Measurements from ENCODE around the gene ACAP2.
"Not testable (repeated sequence)": the region's sequence is repeated elsewhere in the genome, so short reads cannot be mapped to it uniquely, and the experiment has no call there.

The ACAP2 gene

DNA sequence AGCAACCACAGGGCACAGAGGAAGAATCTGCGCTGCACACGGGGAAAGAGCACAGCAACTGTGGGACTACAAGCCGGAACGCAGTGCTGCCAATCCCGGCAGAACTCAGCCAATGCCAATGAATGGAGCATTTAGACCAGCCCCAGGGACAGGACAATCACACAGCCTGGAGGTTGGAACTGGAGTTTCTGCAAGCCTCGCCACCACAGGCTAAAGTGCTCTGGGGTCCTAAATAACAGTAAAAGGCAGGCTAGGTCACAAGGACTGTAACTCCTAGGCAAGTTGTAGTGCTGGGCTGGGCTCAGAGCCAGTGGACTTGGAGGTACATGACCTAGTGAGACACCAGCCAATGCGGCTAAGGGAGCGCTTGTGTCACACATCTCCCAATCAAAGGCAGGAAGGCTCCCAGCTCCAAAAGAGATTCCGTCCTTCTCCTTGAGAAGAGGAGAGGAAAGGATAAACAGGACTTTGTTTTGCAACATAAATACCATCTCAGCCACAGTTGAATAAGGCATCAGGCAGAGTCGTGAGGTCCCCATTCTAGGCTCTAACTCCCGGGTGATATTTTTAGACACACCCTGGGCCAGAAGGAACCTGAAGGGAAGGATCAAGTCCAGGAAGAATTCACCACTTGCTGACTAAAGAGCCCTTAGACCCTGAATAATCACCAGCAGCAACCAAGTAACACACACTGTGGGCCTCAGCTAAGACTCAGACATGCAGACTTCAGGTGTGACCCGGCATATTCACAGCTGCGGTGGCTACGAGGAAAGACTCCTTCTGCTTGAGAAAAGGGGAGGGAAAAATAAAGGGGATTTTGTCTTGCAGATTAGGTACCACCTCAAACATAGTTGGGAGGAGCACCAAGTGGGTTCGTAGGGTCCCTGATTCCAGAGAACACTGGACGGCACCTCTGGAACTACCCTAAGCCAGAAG, 86.4 kb downstream of the ACAP2 start:
- H3K4me3 ChIP-seq (ENCODE audit: low read depth, low read length): no peak overlapping the region
- no peaks in the 10 kb centered on the region for H3K9me3 ChIP-seq (ENCODE audit: severe bottlenecking)
- H3K36me3 ChIP-seq: no peaks in the 10 kb centered on the region
- no peak for DNase-seq
- H3K27ac ChIP-seq: no peak overlapping the region
- TF ChIP-seq, protein P1, sequence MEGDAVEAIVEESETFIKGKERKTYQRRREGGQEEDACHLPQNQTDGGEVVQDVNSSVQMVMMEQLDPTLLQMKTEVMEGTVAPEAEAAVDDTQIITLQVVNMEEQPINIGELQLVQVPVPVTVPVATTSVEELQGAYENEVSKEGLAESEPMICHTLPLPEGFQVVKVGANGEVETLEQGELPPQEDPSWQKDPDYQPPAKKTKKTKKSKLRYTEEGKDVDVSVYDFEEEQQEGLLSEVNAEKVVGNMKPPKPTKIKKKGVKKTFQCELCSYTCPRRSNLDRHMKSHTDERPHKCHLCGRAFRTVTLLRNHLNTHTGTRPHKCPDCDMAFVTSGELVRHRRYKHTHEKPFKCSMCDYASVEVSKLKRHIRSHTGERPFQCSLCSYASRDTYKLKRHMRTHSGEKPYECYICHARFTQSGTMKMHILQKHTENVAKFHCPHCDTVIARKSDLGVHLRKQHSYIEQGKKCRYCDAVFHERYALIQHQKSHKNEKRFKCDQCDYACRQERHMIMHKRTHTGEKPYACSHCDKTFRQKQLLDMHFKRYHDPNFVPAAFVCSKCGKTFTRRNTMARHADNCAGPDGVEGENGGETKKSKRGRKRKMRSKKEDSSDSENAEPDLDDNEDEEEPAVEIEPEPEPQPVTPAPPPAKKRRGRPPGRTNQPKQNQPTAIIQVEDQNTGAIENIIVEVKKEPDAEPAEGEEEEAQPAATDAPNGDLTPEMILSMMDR (IDR thresholded peaks at IDR 0.05; ENCODE audit: low read depth, low read length): no peak
- H3K27me3 ChIP-seq (ENCODE audit: insufficient read depth, low read depth, severe bottlenecking): no peaks in the 10 kb centered on the region

DNA sequence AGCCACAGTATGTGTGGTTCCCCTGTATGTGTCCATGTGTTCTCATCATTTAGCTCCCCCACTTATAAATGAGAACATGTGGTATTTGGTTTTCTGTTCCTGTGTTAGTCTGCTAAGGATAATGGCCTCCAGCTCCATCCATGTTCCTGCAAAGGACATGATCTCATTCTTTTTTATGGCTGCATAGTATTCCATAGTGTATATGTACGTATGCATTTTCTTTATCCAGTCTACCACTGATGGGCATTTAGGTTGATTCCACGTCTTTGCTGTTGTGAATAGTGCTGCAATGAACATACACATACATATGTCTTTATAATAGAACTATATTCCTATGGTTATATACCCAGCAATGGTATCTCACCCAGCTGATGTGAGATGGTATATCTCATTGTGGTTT, 88.8 kb downstream of the ACAP2 start:
- H3K27ac ChIP-seq; DNase-seq; H3K27me3 ChIP-seq (ENCODE audit: insufficient read depth, low read depth, severe bottlenecking); H3K4me3 ChIP-seq (ENCODE audit: low read depth, low read length); H3K36me3 ChIP-seq; H3K9me3 ChIP-seq (ENCODE audit: severe bottlenecking): not testable (repeated sequence)

DNA sequence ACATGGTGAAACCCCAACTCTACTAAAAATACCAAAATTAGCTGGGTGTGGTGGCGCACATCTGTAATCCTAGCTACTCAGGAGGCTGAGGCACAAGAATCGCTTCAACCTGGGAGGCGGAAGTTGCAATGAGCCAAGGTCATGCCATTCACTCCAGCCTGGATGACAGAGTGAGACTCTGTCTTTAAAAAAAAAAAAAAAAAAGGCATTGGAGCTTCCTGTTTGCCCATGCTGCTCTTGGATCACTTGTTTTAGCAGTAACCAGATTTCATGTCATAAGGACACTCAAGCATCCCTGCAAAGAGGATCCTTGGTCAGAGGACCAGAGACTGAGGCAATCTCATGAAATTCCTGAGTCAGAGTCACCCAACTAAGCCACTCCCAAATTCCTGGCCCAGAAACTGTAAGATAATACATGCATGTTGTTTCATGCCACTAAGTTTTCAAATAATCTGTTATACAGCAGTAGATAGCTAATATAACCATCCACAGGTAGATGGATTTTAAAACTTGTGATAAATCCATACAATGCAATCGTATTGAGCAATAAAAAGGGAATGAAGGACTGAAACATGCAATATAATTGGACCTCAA, 89.8 kb downstream of the ACAP2 start:
- DNase-seq: no peak
- Histone ChIP-seq H3K9me3 (ENCODE audit: severe bottlenecking) (no peaks in the 10 kb centered on the region), H3K36me3 (no peaks in the 10 kb centered on the region), H3K4me3 (ENCODE audit: low read depth, low read length) (no peak overlapping the region), H3K27ac (no peak overlapping the region), H3K27me3 (ENCODE audit: insufficient read depth, low read depth, severe bottlenecking) (no peaks in the 10 kb centered on the region)
- TF ChIP-seq, protein P1 (IDR thresholded peaks at IDR 0.05; ENCODE audit: low read depth, low read length): no peak

DNA sequence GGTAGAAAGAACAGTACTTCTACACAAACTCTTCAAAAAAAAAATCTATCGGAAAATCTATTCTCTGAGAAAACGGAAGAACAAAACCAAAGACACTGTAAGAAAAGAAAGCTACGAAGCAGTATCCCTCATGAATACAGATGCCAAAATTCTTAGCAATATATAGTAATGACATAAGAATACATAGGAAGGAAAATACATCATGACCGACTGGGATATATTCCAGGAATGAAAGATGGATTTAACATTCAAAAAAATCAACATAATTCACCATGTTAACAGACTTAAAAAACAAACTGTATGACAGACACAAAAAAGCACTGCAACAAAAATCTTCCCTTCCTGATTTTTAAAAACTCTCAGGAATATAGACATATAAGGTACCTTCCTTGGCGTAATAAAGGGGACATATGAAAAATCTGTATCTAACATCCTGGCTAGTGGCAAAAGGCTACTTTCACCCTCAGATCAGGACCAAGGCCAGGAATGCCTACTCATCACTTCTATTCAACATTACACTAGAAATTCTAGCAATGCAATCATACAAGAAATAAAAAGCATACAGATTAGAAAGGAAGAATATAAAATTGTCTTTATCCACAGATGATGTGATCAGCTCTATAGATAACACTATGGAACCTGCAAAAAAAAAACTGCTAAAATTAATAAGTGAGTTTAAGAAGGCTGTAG, 94.2 kb downstream of the ACAP2 start:
- H3K36me3 ChIP-seq: no peaks in the 10 kb centered on the region
- H3K4me3 ChIP-seq (ENCODE audit: low read depth, low read length): no peak overlapping the region
- no peak for DNase-seq
- H3K27me3 ChIP-seq (ENCODE audit: insufficient read depth, low read depth, severe bottlenecking): no peaks in the 10 kb centered on the region
- H3K27ac ChIP-seq: no peak overlapping the region
- no peaks in the 10 kb centered on the region for H3K9me3 ChIP-seq (ENCODE audit: severe bottlenecking)
- TF ChIP-seq, protein P1 (IDR thresholded peaks at IDR 0.05; ENCODE audit: low read depth, low read length): no peak

DNA sequence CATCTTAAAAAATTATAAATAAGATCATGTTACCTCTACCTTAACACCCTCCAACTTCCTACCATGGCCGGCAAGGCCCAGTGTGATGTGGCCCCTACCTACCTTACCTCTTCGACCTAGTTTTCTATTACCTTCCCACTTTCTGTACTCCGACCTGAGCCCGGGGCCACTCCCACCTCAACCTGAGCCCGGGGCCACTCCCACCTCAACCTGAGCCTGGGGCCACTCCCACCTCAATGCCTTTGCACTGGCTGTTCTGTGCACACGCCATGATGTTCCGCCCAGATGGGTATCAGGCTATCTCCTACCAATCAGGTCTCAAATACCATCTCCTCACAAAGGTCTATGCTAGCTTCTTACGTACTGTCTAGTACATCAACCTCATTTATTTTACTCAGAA, 105.1 kb downstream of the ACAP2 start:
- no peaks in the 10 kb centered on the region for H3K9me3 ChIP-seq (ENCODE audit: severe bottlenecking)
- DNase-seq: no peak
- H3K27me3 ChIP-seq (ENCODE audit: insufficient read depth, low read depth, severe bottlenecking): no peaks in the 10 kb centered on the region
- no peak overlapping the region for H3K27ac ChIP-seq
- TF ChIP-seq, protein P1 (IDR thresholded peaks at IDR 0.05; ENCODE audit: low read depth, low read length): no peak
- H3K36me3 ChIP-seq: no peaks in the 10 kb centered on the region
- no peak overlapping the region for H3K4me3 ChIP-seq (ENCODE audit: low read depth, low read length)

DNA sequence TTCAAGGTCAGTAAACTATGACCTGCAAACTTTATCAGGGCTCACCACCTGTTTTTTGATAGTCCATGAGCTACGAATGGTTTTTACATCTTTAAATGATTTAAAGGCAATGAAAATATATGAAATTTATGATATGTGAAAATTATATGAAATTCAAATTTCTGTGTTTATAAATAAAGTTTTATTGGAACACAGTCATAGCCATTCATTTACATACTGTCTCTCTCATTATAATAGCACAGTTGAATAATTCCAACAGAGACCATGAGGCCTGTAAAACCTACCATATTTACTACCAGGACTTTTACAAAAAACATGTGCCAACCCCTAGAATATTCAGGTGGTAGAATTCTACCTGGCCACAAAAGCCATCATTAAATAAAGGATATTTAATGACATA, 107.9 kb downstream of the ACAP2 start:
- Histone ChIP-seq H3K27me3 (ENCODE audit: insufficient read depth, low read depth, severe bottlenecking) (no peaks in the 10 kb centered on the region), H3K4me3 (ENCODE audit: low read depth, low read length) (no peak overlapping the region), H3K9me3 (ENCODE audit: severe bottlenecking) (no peaks in the 10 kb centered on the region), H3K27ac (no peak overlapping the region), H3K36me3 (no peaks in the 10 kb centered on the region)
- DNase-seq: no peak
- TF ChIP-seq, protein P1 (IDR thresholded peaks at IDR 0.05; ENCODE audit: low read depth, low read length): no peak
